Skeletal muscle tissue (tissue), 4 donors: ENCODE data around the gene CDH4. TPM values are rescaled to one million over a fixed set of nuclear protein-coding genes. Genes with fewer than 3 reads are reported as not detected.

ENCODE experiments used
- H3K27ac ChIP-seq: one replicate; pipeline ENCODE4 v1.7.0; 2013; ENCODE audit warnings: mild to moderate bottlenecking, low read depth, low read length, inconsistent platforms
- H3K27me3 ChIP-seq, 3 donors: one replicate each; pipeline ENCODE4 v1.7.0; 2013; ENCODE audit warnings: low read length in 3 of 3; ENCODE audit not compliant: control insufficient read depth in 3 of 3, insufficient read depth in 3 of 3
- H3K36me3 ChIP-seq, 3 donors: one replicate each; pipeline ENCODE4 v1.7.0; 2013; ENCODE audit warnings: low read length in 3 of 3; ENCODE audit not compliant: control insufficient read depth in 3 of 3, insufficient read depth in 3 of 3
- H3K4me1 ChIP-seq, 3 donors: one replicate each; pipeline ENCODE4 v1.7.0; 2013; ENCODE audit warnings: low read length in 3 of 3, mild to moderate bottlenecking in 3 of 3; ENCODE audit not compliant: control insufficient read depth in 3 of 3, insufficient read depth in 3 of 3
- H3K4me3 ChIP-seq, 3 donors: one replicate each; pipeline ENCODE4 v1.7.0; 2013; ENCODE audit warnings: low read length in 3 of 3
- H3K9ac ChIP-seq, 3 donors: one replicate each; pipeline ENCODE4 v1.7.0; 2013; ENCODE audit warnings: low read length in 3 of 3, mild to moderate bottlenecking in 3 of 3, moderate library complexity in 2 of 3, low read depth in 1 of 3
- H3K9me3 ChIP-seq, 3 donors: one replicate each; pipeline ENCODE4 v1.7.0; 2013; ENCODE audit warnings: low read length in 3 of 3; ENCODE audit not compliant: control insufficient read depth in 3 of 3
- total RNA-seq: library from RNA; depleted of rRNA; stranded (reverse); fragments of >200 nt; gene quantifications from one replicate; pipeline ENCODE4 v1.2.3, GENCODE V29; 2014
- donor health status: Osteomylitis.

Gene CDH4
- total RNA-seq, 1 donor from 2014 or later = 0.52 TPM

- Histone ChIP-seq H3K36me3 (no peaks in the 10 kb centered on the region), H3K4me1 (no peaks in the 10 kb centered on the region), H3K9ac (no peak overlapping the region), H3K27me3 (peaks cover 18 to 48% (median 22%) of the 10 kb centered on the region in 3 donors), H3K27ac (no peak overlapping the region), H3K4me3 (no peak overlapping the region), H3K9me3 (no peaks in the 10 kb centered on the region)
Measured at GRCh38 chr20:61631751-61632150, 379.7 kb downstream of the CDH4 start.

GRCh38 chr20:61633004-61633403, 380.9 kb downstream of the CDH4 start:
- H3K4me1 ChIP-seq = no peaks in the 10 kb centered on the region
- no peaks in the 10 kb centered on the region for H3K36me3 ChIP-seq
- no peak overlapping the region for H3K9ac ChIP-seq
- H3K9me3 ChIP-seq = no peaks in the 10 kb centered on the region
- no peak overlapping the region for H3K4me3 ChIP-seq
- peaks cover 18 to 44% (median 22%) of the 10 kb centered on the region in 3 donors for H3K27me3 ChIP-seq
- no peak overlapping the region for H3K27ac ChIP-seq

GRCh38 chr20:61634376-61635145, 382.5 kb downstream of the CDH4 start:
- Histone ChIP-seq H3K9ac (no peak overlapping the region), H3K27me3 (peaks cover 11 to 34% (median 12%) of the 10 kb centered on the region in 3 donors), H3K36me3 (no peaks in the 10 kb centered on the region), H3K4me3 (no peak overlapping the region), H3K9me3 (no peaks in the 10 kb centered on the region), H3K27ac (no peak overlapping the region), H3K4me1 (no peaks in the 10 kb centered on the region)

- peaks cover 3 to 26% (median 4%) of the 10 kb centered on the region in 3 donors for H3K27me3 ChIP-seq
- H3K9me3 ChIP-seq = no peaks in the 10 kb centered on the region
- no peak overlapping the region for H3K9ac ChIP-seq
- no peaks in the 10 kb centered on the region for H3K36me3 ChIP-seq
- H3K4me3 ChIP-seq = no peak overlapping the region
- no peak overlapping the region for H3K27ac ChIP-seq
- no peaks in the 10 kb centered on the region for H3K4me1 ChIP-seq
Measured at GRCh38 chr20:61635721-61636455, 383.8 kb downstream of the CDH4 start.

GRCh38 chr20:61636531-61637116, 384.6 kb downstream of the CDH4 start:
- Histone ChIP-seq H3K9ac (no peak overlapping the region), H3K4me1 (no peaks in the 10 kb centered on the region), H3K4me3 (no peak overlapping the region), H3K9me3 (no peaks in the 10 kb centered on the region), H3K27ac (no peak overlapping the region), H3K36me3 (no peaks in the 10 kb centered on the region), H3K27me3 (peaks cover 2 to 26% (median 3%) of the 10 kb centered on the region in 3 donors)

GRCh38 chr20:61638802-61639585, 386.9 kb downstream of the CDH4 start:
- H3K36me3 ChIP-seq = no peaks in the 10 kb centered on the region
- H3K27me3 ChIP-seq = peaks cover 0 to 21% (median 3%) of the 10 kb centered on the region in 3 donors
- H3K27ac ChIP-seq = no peak overlapping the region
- no peak overlapping the region for H3K9ac ChIP-seq
- no peaks in the 10 kb centered on the region for H3K4me1 ChIP-seq
- no peaks in the 10 kb centered on the region for H3K9me3 ChIP-seq
- H3K4me3 ChIP-seq = no peak overlapping the region

- H3K27me3 ChIP-seq = peaks cover 0 to 18% (median 0%) of the 10 kb centered on the region in 3 donors
- H3K36me3 ChIP-seq = no peaks in the 10 kb centered on the region
- H3K9me3 ChIP-seq = no peaks in the 10 kb centered on the region
- H3K4me1 ChIP-seq = no peaks in the 10 kb centered on the region
- no peak overlapping the region for H3K9ac ChIP-seq
- no peak overlapping the region for H3K4me3 ChIP-seq
- H3K27ac ChIP-seq = no peak overlapping the region
Measured at GRCh38 chr20:61640131-61640870, 388.2 kb downstream of the CDH4 start.

- no peaks in the 10 kb centered on the region for H3K9me3 ChIP-seq
Measured at GRCh38 chr20:61640871-61641245, 388.8 kb downstream of the CDH4 start.

GRCh38 chr20:61643656-61644377, 391.8 kb downstream of the CDH4 start:
- no peak overlapping the region for H3K27ac ChIP-seq
- no peaks in the 10 kb centered on the region for H3K36me3 ChIP-seq
- peaks cover 0 to 13% (median 0%) of the 10 kb centered on the region in 3 donors for H3K27me3 ChIP-seq
- no peak overlapping the region for H3K4me3 ChIP-seq
- H3K9me3 ChIP-seq = no peaks in the 10 kb centered on the region
- H3K4me1 ChIP-seq = no peaks in the 10 kb centered on the region
- H3K9ac ChIP-seq = no peak overlapping the region

More at GRCh38 chr20:61640871-61641245, 388.8 kb downstream of the CDH4 start:
- Histone ChIP-seq H3K9ac (no peak overlapping the region), H3K27me3 (peaks cover 0 to 12% (median 0%) of the 10 kb centered on the region in 3 donors), H3K4me3 (no peak overlapping the region), H3K4me1 (no peaks in the 10 kb centered on the region), H3K36me3 (no peaks in the 10 kb centered on the region), H3K27ac (no peak overlapping the region)
